GM19328 (cell line): ENCODE data around the gene UBE2E2.

Source experiments
- ATAC-seq: cut with Tn5 transposase; IDR thresholded peaks from one replicate; pipeline ENCODE4 v1.9.1; 2021; ENCODE audit warnings: mild to moderate bottlenecking, moderate library complexity; ENCODE audit not compliant: unreplicated experiment

Gene UBE2E2

GRCh38 chr3:23567917-23568316, 364.8 kb downstream of the UBE2E2 start:
- no peak for ATAC-seq

GRCh38 chr3:23573827-23574226, 370.7 kb downstream of the UBE2E2 start:
- no peak for ATAC-seq

GRCh38 chr3:23574822-23575315, 371.7 kb downstream of the UBE2E2 start:
- no peak for ATAC-seq

GRCh38 chr3:23575697-23576096, 372.6 kb downstream of the UBE2E2 start:
- no peak for ATAC-seq

- ATAC-seq: no peak
These were observed 373.3 kb downstream of the UBE2E2 start for GRCh38 chr3:23576379-23576959.

- ATAC-seq: no peak
These were observed 377.1 kb downstream of the UBE2E2 start for GRCh38 chr3:23580096-23580713.

GRCh38 chr3:23583980-23584740, 381.0 kb downstream of the UBE2E2 start:
- ATAC-seq: no peak

GRCh38 chr3:23587513-23587912, 384.4 kb downstream of the UBE2E2 start:
- ATAC-seq: no peak

- ATAC-seq: no peak
These were observed 385.4 kb downstream of the UBE2E2 start for GRCh38 chr3:23588547-23588946.

- ATAC-seq: no peak
These were observed 386.5 kb downstream of the UBE2E2 start for GRCh38 chr3:23589602-23590001.

GRCh38 chr3:23590424-23591273, 387.5 kb downstream of the UBE2E2 start:
- ATAC-seq: peak; percentile 89

- no peak for ATAC-seq
These were observed 388.2 kb downstream of the UBE2E2 start for GRCh38 chr3:23591374-23591773.

GRCh38 chr3:23592961-23593931, 390.1 kb downstream of the UBE2E2 start:
- ATAC-seq: no peak

- ATAC-seq: no peak
These were observed 390.9 kb downstream of the UBE2E2 start for GRCh38 chr3:23594066-23594465.

GRCh38 chr3:23594894-23595670, 392.0 kb downstream of the UBE2E2 start:
- ATAC-seq: no peak

- ATAC-seq: no peak
These were observed 392.7 kb downstream of the UBE2E2 start for GRCh38 chr3:23595851-23596250.

- ATAC-seq: no peak
These were observed 397.2 kb downstream of the UBE2E2 start for GRCh38 chr3:23600167-23600871.

- ATAC-seq: no peak
These were observed 398.1 kb downstream of the UBE2E2 start for GRCh38 chr3:23601091-23601822.
